ENCODE measurements around the gene ACVR1C. TPM values are rescaled to one million over a fixed set of nuclear protein-coding genes. Genes with fewer than 3 reads are reported as not detected.

Gene ACVR1C
- total RNA-seq, 1 donor from 2014 or later = 6.6 TPM

DNA sequence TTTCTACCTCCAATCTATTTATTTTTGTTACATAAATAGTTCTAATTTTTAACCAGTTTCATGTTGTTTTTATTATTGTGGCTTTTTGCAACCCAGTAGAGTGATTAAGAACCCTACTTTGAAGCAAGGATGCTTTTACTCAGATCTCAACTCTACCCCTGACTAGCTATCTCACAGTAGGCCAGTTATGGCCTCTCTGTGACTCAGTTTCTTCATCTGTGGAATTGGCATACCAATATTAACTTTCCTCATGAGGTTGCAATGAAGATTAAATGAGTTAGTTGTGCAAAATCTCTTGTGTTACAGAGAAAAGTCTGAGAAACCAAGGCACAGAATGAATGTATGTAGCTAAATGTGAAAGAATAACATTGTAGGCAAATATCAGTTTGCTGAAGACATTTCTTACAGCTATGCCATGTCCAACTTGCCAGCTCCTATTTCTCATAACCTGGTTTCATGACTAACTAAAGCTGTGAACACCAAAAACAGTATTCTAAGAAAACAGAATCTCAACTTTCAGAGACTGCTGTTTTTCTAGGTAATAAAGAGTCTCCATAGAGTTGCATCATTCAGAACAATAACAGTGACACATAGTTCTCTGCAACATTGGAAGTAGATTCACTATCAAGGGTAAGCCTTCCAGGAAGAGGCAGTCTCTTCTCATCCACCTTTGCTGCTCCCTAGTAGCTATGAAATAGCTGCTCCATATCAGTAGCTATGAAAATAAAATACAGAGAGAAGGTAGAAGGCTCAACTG lies 151.5 kb downstream of the ACVR1C start:
- no peaks in the 10 kb centered on the region for H3K9me3 ChIP-seq

More for the DNA sequence above, 151.5 kb downstream of the ACVR1C start:
- DNase-seq (ENCODE audit: extremely low spot score in 2 of 2) = no peak
- Histone ChIP-seq H3K27me3 (no peaks in the 10 kb centered on the region), H3K27ac (no peak overlapping the region), H3K4me1 (no peaks in the 10 kb centered on the region), H3K36me3 (no peaks in the 10 kb centered on the region), H3K4me3 (no peak overlapping the region)
- intact Hi-C loops (cut with DNase I) = no loop called here
- TF ChIP-seq POLR2A (IDR thresholded peaks at IDR 0.05) (no peak), POLR2AphosphoS5 (IDR thresholded peaks at IDR 0.05; ENCODE audit: insufficient read depth in 1 of 2, low read depth in 1 of 2) (no peak)
- TF ChIP-seq, protein P1, sequence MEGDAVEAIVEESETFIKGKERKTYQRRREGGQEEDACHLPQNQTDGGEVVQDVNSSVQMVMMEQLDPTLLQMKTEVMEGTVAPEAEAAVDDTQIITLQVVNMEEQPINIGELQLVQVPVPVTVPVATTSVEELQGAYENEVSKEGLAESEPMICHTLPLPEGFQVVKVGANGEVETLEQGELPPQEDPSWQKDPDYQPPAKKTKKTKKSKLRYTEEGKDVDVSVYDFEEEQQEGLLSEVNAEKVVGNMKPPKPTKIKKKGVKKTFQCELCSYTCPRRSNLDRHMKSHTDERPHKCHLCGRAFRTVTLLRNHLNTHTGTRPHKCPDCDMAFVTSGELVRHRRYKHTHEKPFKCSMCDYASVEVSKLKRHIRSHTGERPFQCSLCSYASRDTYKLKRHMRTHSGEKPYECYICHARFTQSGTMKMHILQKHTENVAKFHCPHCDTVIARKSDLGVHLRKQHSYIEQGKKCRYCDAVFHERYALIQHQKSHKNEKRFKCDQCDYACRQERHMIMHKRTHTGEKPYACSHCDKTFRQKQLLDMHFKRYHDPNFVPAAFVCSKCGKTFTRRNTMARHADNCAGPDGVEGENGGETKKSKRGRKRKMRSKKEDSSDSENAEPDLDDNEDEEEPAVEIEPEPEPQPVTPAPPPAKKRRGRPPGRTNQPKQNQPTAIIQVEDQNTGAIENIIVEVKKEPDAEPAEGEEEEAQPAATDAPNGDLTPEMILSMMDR (IDR thresholded peaks at IDR 0.05) = no peak

Other genes with a start within 250 kb of the ACVR1C start
- gene CYTIP, start 184.8 kb downstream of the ACVR1C start, total RNA-seq = 12.5 TPM
- gene ACVR1, start 247.5 kb upstream of the ACVR1C start, total RNA-seq = 25.8 TPM